Stimulated activated CD8-positive, alpha-beta memory T cell treated with anti-CD3 and anti-CD28 coated beads, Interleukin-2, amount 100 ng/mL, for 48 hours (primary cell): Measurements from ENCODE around the gene TNS4.

Experiments used
- DNase-seq, 2 donors: peaks; one replicate each; pipeline ENCODE4 v3.0.0-alpha.2; 2020; ENCODE audit warnings: low read depth in 2 of 2

The TNS4 gene

DNA sequence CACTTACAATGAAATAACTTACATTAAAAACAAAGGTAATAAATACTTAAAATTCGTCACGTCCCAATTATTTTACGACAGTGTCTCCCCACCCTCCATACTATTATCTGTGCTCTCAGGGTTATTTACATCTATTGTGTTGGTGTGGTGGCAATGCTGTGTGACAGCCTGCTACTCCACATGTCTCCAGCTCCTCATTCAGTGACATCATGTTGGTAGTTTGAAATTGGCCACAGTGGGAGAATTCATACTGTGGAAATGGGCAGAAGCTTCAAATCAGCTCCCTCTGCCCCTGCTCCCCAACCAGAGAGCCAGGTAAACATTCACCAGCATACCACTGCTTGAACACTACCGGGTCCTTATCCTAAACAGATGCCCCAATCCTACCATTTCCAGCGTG is 6.3 kb downstream of the TNS4 start:
- DNase-seq: no peak

DNA sequence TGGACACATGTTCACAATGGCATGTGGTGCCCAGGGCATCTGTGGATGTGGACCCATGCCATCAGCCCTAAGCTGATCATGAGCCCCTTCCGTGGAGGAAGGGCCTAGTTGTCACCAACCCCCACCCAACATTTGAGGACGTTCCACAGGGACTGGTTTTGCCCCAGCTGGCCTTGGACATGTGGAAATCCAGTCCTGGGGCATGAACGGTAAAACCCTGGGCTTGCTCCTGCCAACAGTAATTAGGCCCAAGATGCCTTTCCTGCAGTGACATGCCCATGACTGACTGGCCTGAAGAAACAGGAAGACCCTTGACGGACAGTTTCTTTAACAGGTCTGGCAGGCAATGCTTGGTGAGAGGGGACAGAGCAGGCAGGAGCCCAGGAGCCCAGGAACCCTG is 7.7 kb downstream of the TNS4 start:
- no peak for DNase-seq

- no peak for DNase-seq
These were observed 9.9 kb downstream of the TNS4 start for GRCh38 chr17:40491486-40491885.

DNA sequence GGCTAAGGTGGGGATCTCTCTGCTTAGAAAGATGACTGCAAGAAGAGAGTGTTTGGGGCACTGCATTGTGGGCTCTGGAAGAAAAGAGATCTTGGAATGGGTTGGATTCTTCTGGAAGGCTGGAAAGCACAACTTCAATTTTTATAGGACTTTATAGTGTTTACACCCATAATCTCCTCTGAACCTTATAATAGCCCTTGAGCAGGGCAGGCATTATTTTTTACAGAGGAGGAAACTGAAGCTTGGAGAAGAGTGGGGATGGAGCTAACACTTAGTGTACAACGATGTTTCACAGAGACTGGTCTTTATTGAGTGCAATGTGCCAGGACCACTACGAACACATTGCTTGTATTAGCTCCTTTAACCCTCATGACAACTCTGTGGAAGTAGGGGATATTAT is 10.4 kb downstream of the TNS4 start:
- no peak for DNase-seq

DNA sequence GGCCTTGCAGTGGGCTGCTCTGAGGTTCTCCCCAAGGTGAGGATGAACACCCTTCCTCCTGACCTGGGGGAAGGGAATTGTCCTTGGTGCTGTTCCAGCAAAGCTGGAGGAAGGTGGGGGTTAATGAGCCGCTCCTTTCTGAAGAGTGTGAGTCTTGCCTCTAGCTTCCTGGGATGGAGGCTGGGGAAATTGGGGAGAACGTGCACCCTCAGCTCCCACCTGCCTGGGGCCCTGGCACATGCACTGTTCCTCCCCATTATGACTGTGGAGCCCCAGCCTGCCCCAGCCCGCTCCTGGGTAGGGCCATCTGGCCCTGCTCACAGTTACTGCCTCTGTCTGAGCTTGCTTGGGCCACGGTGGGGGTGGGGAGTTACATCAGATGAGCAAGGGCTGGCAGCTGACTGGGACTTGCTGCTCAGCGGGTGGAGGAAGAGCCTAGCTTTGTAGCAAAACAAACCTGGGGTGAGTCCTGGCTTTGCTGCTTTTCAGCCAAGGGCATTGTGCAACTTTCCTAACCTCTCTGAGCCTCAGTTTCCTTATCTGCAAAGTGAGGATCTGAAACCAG is 11.1 kb downstream of the TNS4 start:
- no peak for DNase-seq

DNA sequence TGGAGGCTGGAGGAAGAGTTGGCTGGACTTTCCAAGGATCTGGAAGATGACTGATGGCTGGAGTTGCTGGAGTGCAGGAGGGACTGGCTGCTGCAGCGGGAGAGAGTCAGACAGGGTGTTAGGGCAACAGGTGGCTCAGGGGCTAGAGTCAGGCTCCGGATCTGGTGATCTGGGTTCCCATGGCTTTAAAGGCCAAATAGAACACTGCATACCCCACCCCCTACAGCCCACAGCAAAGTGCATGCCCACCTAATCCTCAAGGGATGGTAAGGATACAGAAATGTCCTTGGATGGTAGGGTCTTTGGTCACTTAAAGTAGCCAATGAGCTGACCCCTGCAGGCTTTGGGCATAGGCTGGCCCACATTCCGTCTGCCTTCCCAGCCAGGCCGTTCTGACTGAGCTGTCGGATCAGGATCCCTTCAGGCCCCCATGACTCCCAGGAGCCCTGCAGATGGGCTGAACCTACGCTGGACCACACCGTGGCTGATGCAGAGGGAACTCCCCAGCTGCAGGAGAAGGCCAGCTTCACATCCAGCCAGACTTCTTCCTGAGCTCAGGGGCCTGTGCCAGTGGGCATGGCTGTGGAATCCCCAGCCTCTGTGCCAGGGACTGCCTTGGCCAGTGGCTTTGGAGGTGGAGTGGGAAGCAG is 13.9 kb downstream of the TNS4 start:
- DNase-seq: no peak

DNA sequence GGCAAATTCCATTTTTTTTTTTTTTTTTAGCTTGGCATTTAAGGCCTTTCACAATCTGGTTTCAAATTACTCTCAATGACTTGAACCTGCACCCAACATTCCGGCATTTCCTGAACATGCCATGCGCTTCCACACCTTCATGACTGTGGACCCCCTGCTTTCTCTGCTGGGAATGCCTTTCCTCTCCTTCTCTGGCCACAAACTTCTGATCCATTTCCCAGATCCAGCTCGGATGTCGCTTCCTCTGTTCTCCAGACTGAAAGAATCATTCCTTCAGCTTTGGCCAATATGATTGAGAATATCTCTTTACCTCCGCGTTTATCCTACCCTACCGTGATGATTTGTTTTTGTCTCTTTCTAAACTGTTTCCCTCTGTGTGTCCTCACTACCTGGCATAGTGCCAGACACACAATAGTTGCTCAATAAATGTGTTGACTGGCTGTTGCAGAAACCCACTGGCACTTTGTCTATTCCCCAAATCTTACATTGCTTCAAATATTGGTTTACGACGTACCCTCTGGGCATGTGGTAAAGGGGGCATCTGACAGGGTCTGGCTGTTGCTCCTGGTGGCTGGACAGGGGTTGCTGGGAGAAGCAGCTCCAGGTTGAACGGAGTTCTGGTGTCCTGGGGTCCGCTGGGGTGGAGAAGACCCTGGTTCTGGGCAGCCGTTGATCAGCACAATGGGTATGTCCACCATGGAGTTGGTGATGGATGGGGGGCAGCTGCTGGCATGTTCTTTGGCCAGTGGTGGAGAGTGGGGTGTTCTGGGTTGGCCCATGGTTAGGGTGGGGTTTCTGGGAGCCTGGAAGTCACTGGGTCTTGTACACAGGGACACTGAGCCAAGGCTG is 14.7 kb downstream of the TNS4 start:
- DNase-seq: no peak

GRCh38 chr17:40485851-40486521 is 15.4 kb downstream of the TNS4 start:
- DNase-seq: no peak

- DNase-seq: no peak
These were observed 16.4 kb downstream of the TNS4 start for GRCh38 chr17:40484973-40485530.

GRCh38 chr17:40484285-40484972 is 17.0 kb downstream of the TNS4 start:
- no peak for DNase-seq

DNA sequence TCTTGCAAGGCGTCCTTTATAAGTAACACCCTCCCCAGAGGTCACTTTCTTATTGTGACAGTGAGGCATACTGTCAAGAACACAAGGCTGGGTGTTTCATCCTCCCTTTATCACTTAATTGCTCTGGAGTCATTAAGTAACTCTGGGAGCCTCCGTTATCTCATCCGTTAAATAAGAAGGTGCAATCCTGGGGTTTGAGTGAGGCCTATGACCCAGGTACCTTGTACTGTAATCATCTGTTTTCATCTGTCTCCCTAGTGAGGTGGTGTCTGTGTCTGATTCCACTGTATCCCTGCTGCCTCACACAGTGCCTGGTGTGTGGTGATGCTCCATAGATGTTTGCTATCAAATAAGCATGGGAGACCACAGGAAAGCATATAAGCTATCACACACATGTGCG is 17.7 kb downstream of the TNS4 start:
- DNase-seq: no peak

DNA sequence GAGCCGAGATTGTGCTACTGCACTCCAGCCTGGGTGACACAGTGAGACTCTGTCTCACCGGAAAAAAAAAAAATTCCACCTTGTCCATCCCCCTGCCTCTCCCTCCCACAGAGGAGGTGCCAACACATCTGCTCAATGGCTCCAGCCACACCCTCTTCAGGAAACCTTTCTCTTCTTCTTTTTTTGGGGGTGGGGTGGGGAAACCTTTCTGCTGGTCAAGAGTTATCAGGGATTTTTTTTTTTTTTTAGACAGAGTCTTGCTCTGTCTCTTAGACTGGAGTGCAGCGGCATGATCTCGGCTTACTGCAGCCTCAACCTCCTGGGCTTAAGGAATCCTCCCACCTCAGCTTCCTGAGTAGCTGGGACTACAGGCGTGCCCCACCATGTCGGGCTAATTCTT is 18.7 kb downstream of the TNS4 start:
- no peak for DNase-seq

GRCh38 chr17:40481106-40481505 is 20.3 kb downstream of the TNS4 start:
- DNase-seq: no peak

DNA sequence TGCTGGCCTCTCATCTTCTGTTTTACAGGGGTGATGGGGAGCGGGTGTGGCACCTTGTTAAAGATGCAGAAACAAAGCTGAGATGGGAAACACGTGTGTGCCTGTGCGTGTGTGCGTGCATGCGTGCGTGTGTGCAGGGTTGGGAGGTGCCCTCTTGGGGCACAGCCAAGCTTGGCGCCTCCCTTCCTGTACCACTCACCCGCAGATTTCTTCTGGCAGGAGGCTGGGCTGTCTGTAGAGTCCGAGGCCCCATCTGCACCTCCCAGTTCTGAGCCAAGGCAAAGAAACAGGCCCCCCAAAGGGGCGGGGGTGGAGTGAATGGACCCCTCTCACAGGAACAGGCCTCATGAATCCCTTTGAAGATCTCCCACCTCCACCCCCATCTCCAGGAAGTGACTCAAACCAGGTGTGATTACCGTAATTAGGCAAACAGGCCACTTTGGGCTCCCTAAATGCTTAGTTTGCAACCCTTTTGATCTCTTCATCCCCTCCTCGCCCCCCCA is 20.9 kb downstream of the TNS4 start:
- peak; percentile 54 to 80 for DNase-seq

DNA sequence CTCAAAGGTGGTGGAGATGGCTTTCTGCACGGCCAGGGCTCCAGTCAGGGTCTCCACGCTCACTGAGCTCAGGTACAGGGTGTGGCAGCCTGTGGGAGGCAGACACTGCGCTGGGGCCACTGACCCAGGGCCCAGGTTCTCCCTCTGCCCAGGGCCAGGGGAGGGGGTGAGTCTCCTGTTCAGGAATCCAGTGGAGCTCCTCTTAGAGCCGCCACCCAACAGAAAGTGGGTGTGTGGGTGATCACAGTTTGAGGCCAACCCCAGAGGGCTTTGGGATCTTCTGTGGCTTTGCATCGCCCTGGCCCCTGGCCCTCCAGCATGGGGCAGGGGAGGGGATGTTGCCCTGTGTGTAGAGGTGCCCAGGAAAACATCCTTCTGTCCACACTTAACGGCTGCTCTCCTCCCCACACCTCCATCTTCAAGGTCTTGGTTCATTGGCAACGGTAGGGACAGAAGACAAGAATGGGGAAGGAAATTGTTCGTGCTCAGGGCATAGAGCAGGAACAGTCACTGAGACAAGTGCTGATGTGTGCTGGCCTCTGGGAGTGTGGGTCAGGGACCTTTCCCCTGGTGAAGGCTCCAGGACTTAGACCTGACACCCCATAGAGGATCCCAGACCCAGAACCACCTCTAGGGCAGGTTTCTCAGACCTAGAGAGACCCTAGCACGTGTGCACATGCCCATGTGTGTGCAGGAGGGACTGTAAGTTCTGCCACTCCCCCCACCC is 21.5 kb downstream of the TNS4 start:
- DNase-seq: no peak

DNA sequence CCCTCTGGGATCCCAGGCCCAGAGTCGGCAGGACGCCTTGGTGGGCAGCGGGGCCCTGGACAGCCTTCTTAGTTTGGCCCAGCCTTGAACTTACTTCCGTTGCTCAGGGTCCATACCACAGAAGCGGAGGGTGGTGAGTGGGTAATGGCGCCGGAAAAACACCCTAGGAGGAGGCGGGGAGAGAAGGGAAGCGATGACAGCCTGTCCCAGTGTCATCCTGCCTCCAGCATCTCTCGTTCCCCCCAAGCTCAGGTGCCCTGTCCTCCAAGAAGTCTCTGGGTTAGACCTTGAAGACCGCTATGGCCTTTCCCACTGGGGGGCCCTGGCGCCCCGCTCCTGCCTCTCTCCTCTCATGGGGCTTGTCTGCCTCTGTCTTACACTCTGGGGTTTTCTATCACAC is 22.9 kb downstream of the TNS4 start:
- no peak for DNase-seq

DNA sequence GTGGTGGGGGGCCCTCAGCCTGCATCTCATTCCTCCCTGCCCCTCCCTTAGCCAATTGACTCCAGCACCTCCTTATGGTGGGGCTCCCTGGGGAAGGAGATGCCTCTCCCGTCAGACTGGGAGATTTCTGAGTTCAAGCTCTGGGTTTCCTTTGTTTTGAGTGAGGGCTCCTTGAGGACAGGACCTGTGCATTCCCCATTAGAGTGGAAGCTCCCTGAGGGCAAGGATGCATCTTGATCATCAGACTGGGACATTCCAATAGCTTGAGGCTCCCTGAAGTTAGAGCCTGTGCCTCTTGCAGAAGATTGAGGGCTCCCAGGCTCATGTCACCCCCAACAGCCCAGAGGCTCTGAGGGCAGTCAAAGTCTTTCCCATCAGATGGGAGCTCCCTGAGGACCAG is 23.6 kb downstream of the TNS4 start:
- DNase-seq: no peak

DNA sequence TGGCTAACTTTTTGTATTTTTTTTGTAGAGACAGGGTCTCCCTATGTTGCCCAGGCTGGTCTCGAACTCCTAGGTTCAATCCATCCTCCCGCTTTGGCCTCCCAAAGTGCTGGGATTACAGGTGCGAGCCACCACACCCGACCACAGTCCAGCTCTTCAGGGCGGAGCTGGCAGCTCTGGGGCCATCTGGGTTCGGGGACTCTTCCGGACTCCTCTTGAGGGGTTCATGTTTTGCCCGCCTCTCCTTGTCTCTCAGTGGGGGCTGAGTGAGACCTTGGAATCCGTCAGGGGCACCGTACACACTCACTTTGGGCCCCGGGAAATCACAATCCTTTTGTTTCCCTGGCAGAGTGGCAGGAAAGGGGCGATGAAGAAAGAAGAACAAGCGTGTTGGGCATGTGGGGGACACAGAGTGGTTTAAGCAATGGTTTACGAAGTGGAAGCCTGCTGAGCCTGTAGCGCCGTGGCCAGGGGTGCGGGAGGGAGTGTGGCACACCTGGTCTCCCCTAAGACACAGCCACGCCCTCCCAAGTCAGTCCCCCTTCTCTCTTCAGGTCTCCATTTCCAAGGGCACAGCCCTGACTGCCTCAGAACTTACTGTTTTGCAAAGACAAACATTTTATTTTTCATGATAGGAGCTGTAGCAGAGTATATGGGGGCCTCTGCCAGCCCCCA is 26.1 kb downstream of the TNS4 start:
- DNase-seq: no peak

DNA sequence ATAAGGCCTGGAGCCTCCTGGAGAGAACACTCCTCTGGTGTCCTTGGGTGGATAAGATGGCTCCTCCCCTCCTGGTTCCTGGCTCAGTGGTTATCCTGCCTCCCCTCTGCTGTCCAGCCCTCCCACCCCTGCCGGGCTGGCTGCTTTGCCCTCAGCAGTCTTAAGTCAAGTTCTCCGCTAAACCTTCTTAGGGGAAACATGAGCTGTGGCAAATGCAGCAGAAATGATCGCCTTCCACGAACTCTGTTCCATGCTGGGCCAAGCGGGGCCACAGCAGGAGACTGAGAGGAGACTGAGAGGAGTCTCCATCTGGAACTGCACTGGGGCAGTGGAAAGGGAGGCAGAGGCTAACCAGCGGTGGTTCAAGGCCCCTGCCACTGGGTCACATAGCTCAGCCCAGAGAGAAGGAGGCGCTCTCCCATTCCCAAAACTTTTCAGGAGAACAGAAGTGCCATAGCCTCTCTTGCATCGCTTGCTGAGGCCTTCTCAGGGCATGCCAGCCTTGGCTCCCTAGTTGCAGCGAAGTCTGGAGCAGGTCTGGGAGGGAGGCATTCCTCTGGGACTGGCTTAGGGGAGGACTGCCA is 26.9 kb downstream of the TNS4 start:
- DNase-seq: no peak
